Measurements from ENCODE around the gene NHERF2.

DNA sequence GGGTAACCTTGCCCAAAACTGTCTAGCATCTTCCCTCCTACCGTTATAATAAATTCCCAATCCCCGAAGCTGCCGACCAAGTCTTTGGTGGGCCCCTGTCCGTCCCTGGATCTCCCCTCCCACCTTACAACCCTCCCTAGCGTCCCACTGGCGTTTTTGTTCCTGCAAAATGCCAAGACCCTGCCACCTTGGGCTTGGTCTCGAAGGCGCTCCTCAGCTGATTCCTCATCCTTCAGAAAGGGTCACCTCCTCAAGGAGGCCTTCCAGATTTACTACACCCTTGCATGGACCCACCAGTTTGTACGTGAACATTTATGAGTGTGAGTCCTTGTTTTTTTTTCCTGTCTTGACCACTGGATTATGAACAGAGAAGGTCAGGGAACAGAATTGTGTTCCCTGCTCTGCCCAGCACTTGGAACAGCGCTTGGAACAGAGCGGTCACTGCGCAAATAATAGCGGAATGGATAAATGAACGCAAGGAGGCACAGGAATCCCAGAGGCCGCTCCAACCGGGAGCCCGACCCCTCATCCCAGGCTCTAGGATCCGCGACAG is 43.6 kb upstream of the NHERF2 start:
- TF ChIP-seq EZH2phosphoT487 (IDR thresholded peaks at IDR 0.05): no peak
- TF ChIP-seq, protein P1, sequence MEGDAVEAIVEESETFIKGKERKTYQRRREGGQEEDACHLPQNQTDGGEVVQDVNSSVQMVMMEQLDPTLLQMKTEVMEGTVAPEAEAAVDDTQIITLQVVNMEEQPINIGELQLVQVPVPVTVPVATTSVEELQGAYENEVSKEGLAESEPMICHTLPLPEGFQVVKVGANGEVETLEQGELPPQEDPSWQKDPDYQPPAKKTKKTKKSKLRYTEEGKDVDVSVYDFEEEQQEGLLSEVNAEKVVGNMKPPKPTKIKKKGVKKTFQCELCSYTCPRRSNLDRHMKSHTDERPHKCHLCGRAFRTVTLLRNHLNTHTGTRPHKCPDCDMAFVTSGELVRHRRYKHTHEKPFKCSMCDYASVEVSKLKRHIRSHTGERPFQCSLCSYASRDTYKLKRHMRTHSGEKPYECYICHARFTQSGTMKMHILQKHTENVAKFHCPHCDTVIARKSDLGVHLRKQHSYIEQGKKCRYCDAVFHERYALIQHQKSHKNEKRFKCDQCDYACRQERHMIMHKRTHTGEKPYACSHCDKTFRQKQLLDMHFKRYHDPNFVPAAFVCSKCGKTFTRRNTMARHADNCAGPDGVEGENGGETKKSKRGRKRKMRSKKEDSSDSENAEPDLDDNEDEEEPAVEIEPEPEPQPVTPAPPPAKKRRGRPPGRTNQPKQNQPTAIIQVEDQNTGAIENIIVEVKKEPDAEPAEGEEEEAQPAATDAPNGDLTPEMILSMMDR (IDR thresholded peaks at IDR 0.05): no peak
